HepG2 (cell line): ENCODE data around the gene ARPC1A. TPM values are rescaled to one million over a fixed set of nuclear protein-coding genes. Genes with fewer than 3 reads are reported as not detected.

Experiments used
- ARID2 ChIP-seq: sonication (generic); formaldehyde crosslinking; IDR thresholded peaks from 2 replicates; pipeline ENCODE4 v1.8.1; 2022; ENCODE audit warnings: mild to moderate bottlenecking, missing genetic modification reagents, borderline replicate concordance
- ATF1 ChIP-seq: IDR thresholded peaks from 2 replicates; pipeline ENCODE4 v1.6.1; 2016; ENCODE audit warnings: mild to moderate bottlenecking, control low read depth
- GATAD2A ChIP-seq: IDR thresholded peaks from 2 replicates; pipeline ENCODE4 v1.6.1; 2016
- GZF1 ChIP-seq: sonication (generic); formaldehyde crosslinking; IDR thresholded peaks from 2 replicates; pipeline ENCODE4 v1.5.1; 2020; ENCODE audit warnings: mild to moderate bottlenecking, missing genetic modification reagents
- HES4 ChIP-seq: sonication (generic); formaldehyde crosslinking; IDR thresholded peaks from 2 replicates; pipeline ENCODE4 v1.9.0; 2021; ENCODE audit warnings: mild to moderate bottlenecking, missing genetic modification reagents, borderline replicate concordance
- IRF2 ChIP-seq: IDR thresholded peaks from 2 replicates; pipeline ENCODE4 v1.6.1; 2018; ENCODE audit warnings: missing genetic modification reagents, missing compliant biosample characterization
- KMT2B ChIP-seq: IDR thresholded peaks from 2 replicates; pipeline ENCODE4 v1.6.1; 2016; ENCODE audit warnings: missing genetic modification reagents, missing compliant biosample characterization
- MBNL3 ChIP-seq: fragments of 250-450 bp; sonication (Bioruptor Pico); conservative IDR thresholded peaks from 2 replicates; pipeline ENCODE4 v1.8.0; 2022; ENCODE audit warnings: mild to moderate bottlenecking, inconsistent platforms
- POLR2AphosphoS5 ChIP-seq: IDR thresholded peaks from 2 replicates; pipeline ENCODE4 v1.6.1; 2012; ENCODE audit warnings: low read depth, low read length
- POLR2G ChIP-seq: fragments of 200-400 bp; formaldehyde crosslinking; IDR thresholded peaks from 2 replicates; pipeline ENCODE4 v1.6.1; 2018; ENCODE audit warnings: mild to moderate bottlenecking, low read depth, low read length, moderate library complexity
- SOX5 ChIP-seq: IDR thresholded peaks from 2 replicates; pipeline ENCODE4 v1.6.1; 2016; ENCODE audit warnings: borderline replicate concordance
- XRCC5 ChIP-seq: fragments of 200-400 bp; formaldehyde crosslinking; optimal IDR thresholded peaks from 2 replicates; pipeline ENCODE3; 2017; ENCODE audit warnings: mild to moderate bottlenecking, low read length
- ZNF543 ChIP-seq: sonication (generic); formaldehyde crosslinking; IDR thresholded peaks from 2 replicates; pipeline ENCODE4 v1.4.0; 2020; ENCODE audit warnings: mild to moderate bottlenecking, missing genetic modification reagents
- ZNF772 ChIP-seq: sonication (generic); formaldehyde crosslinking; IDR thresholded peaks from 2 replicates; pipeline ENCODE4 v1.5.0; 2020; ENCODE audit warnings: mild to moderate bottlenecking, missing genetic modification reagents
- ZNF891 ChIP-seq: sonication (generic); formaldehyde crosslinking; IDR thresholded peaks from 2 replicates; pipeline ENCODE4 v1.5.0; 2020; ENCODE audit warnings: mild to moderate bottlenecking, missing genetic modification reagents
- ZSCAN21 ChIP-seq: sonication (generic); formaldehyde crosslinking; IDR thresholded peaks from 2 replicates; pipeline ENCODE4 v1.8.0; 2022; ENCODE audit warnings: mild to moderate bottlenecking, missing genetic modification reagents, moderate library complexity, borderline replicate concordance
- ZSCAN25 ChIP-seq: sonication (generic); formaldehyde crosslinking; IDR thresholded peaks from 2 replicates; pipeline ENCODE4 v1.8.0; 2022; ENCODE audit warnings: mild to moderate bottlenecking, missing genetic modification reagents
- polyA plus RNA-seq, 8 experiments: library from polyadenylated mRNA; depleted of rRNA in 3 of 8; stranded (reverse) in 7 of 8; unstranded in 1 of 8; fragments of >200 nt; fragmentation: Illumina TruSeq in 4 of 8; extraction: Trizol in 4 of 8; gene quantifications; 2 replicates each; pipeline versions ENCODE4 v1.2.1 to v1.2.3, GENCODE V29; 2011 to 2016; ENCODE audit warnings: low read depth in 4 of 8, missing spikeins in 1 of 8, mixed read lengths in 1 of 8; ENCODE audit not compliant: insufficient read depth in 1 of 8
- total RNA-seq, 5 experiments: library from RNA; depleted of rRNA; stranded (reverse); fragments of >200 nt; fragmentation: Illumina TruSeq; extraction: Trizol; gene quantifications; 2 replicates each; pipeline ENCODE4 v1.2.3, GENCODE V29; 2016; ENCODE audit warnings: low read depth in 1 of 5
- TF ChIP-seq, protein P1 (sequence below), 2 experiments: IDR thresholded peaks; 2 replicates each; pipeline ENCODE4 v1.6.1; 2011 to 2012; ENCODE audit warnings: low read length in 2 of 2, borderline replicate concordance in 1 of 2, low read depth in 1 of 2, mild to moderate bottlenecking in 1 of 2, moderate library complexity in 1 of 2
- TF ChIP-seq, protein P2 (sequence below): sonication (generic); formaldehyde crosslinking; IDR thresholded peaks from 2 replicates; pipeline ENCODE4 v1.4.0; 2020; ENCODE audit warnings: missing genetic modification reagents
- TF ChIP-seq, protein P3 (sequence below): sonication (generic); formaldehyde crosslinking; IDR thresholded peaks from 2 replicates; pipeline ENCODE4 v1.5.1; 2020; ENCODE audit warnings: mild to moderate bottlenecking, missing genetic modification reagents

ARPC1A gene
- total and polyA plus RNA-seq, 2 of the 13 experiments (the other 11 are each of a cell fraction or from before 2014, with no cell fraction given): 44.3 to 88.5 TPM

DNA sequence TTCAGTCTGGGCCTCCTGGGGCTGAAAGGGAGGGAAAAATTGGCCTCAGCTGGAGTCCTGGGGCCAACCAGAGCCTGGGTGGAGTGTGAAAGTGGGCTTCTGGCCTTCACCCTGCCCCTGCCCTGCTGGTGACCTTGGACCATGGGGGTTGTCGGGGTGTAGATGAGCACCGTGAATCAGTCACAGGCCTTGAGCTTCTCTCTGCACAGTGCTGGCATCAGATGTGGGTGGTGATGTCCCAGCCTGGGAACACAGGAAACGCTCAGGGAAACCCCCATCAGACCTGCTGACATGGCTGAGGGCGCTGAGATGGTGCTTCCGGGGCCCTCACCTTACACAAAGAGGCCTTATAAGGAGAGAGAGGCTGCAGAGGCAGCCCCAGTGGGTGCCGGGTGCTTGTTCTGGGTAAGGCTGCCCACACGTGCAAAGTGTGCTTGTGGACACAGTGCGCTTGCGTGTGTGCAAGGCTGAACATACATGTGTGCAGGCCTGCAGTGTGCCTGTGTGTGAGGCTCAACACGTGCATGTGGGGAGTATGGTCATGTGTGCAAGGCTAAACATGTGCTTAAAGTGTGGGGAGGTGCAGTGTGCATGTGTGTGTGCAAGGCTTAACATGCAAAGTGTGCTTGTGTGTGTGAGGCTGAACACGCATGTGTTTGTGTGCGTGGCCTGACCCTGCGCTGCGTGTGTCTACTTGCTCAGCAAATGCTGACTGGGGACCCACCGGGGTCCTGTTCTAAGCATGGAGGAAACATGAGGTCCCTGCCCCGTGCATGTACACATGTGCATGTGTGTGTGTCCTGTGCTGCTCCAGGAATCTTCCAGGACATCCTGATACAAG, 55.3 kb downstream of the ARPC1A start (continued):
- TF ChIP-seq, protein P1, sequence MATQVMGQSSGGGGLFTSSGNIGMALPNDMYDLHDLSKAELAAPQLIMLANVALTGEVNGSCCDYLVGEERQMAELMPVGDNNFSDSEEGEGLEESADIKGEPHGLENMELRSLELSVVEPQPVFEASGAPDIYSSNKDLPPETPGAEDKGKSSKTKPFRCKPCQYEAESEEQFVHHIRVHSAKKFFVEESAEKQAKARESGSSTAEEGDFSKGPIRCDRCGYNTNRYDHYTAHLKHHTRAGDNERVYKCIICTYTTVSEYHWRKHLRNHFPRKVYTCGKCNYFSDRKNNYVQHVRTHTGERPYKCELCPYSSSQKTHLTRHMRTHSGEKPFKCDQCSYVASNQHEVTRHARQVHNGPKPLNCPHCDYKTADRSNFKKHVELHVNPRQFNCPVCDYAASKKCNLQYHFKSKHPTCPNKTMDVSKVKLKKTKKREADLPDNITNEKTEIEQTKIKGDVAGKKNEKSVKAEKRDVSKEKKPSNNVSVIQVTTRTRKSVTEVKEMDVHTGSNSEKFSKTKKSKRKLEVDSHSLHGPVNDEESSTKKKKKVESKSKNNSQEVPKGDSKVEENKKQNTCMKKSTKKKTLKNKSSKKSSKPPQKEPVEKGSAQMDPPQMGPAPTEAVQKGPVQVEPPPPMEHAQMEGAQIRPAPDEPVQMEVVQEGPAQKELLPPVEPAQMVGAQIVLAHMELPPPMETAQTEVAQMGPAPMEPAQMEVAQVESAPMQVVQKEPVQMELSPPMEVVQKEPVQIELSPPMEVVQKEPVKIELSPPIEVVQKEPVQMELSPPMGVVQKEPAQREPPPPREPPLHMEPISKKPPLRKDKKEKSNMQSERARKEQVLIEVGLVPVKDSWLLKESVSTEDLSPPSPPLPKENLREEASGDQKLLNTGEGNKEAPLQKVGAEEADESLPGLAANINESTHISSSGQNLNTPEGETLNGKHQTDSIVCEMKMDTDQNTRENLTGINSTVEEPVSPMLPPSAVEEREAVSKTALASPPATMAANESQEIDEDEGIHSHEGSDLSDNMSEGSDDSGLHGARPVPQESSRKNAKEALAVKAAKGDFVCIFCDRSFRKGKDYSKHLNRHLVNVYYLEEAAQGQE (IDR thresholded peaks at IDR 0.05; ENCODE audit: borderline replicate concordance in 1 of 2, low read depth in 1 of 2, low read length in 2 of 2): no peak
- no peak for TF ChIP-seq XRCC5
- TF ChIP-seq, protein P2, sequence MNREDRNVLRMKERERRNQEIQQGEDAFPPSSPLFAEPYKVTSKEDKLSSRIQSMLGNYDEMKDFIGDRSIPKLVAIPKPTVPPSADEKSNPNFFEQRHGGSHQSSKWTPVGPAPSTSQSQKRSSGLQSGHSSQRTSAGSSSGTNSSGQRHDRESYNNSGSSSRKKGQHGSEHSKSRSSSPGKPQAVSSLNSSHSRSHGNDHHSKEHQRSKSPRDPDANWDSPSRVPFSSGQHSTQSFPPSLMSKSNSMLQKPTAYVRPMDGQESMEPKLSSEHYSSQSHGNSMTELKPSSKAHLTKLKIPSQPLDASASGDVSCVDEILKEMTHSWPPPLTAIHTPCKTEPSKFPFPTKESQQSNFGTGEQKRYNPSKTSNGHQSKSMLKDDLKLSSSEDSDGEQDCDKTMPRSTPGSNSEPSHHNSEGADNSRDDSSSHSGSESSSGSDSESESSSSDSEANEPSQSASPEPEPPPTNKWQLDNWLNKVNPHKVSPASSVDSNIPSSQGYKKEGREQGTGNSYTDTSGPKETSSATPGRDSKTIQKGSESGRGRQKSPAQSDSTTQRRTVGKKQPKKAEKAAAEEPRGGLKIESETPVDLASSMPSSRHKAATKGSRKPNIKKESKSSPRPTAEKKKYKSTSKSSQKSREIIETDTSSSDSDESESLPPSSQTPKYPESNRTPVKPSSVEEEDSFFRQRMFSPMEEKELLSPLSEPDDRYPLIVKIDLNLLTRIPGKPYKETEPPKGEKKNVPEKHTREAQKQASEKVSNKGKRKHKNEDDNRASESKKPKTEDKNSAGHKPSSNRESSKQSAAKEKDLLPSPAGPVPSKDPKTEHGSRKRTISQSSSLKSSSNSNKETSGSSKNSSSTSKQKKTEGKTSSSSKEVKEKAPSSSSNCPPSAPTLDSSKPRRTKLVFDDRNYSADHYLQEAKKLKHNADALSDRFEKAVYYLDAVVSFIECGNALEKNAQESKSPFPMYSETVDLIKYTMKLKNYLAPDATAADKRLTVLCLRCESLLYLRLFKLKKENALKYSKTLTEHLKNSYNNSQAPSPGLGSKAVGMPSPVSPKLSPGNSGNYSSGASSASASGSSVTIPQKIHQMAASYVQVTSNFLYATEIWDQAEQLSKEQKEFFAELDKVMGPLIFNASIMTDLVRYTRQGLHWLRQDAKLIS (CRISPR knock-in tag): no peak
- TF ChIP-seq ARID2 (CRISPR knock-in tag): no peak
- no peak for TF ChIP-seq IRF2 (CRISPR knock-in tag)
- TF ChIP-seq POLR2AphosphoS5: no peak
- TF ChIP-seq ZSCAN25 (CRISPR knock-in tag): no peak
- no peak for TF ChIP-seq GATAD2A (CRISPR knock-in tag)
- no peak for TF ChIP-seq GZF1 (CRISPR knock-in tag)
- no peak for TF ChIP-seq ATF1 (CRISPR knock-in tag)
- TF ChIP-seq KMT2B (CRISPR knock-in tag): no peak
- TF ChIP-seq SOX5: no peak
- TF ChIP-seq ZSCAN21 (CRISPR knock-in tag): 0 out of 2 replicates have a peak, but pooled peaks have one; percentile 26
- TF ChIP-seq MBNL3: no peak
- TF ChIP-seq POLR2G: no peak
- TF ChIP-seq, protein P3, sequence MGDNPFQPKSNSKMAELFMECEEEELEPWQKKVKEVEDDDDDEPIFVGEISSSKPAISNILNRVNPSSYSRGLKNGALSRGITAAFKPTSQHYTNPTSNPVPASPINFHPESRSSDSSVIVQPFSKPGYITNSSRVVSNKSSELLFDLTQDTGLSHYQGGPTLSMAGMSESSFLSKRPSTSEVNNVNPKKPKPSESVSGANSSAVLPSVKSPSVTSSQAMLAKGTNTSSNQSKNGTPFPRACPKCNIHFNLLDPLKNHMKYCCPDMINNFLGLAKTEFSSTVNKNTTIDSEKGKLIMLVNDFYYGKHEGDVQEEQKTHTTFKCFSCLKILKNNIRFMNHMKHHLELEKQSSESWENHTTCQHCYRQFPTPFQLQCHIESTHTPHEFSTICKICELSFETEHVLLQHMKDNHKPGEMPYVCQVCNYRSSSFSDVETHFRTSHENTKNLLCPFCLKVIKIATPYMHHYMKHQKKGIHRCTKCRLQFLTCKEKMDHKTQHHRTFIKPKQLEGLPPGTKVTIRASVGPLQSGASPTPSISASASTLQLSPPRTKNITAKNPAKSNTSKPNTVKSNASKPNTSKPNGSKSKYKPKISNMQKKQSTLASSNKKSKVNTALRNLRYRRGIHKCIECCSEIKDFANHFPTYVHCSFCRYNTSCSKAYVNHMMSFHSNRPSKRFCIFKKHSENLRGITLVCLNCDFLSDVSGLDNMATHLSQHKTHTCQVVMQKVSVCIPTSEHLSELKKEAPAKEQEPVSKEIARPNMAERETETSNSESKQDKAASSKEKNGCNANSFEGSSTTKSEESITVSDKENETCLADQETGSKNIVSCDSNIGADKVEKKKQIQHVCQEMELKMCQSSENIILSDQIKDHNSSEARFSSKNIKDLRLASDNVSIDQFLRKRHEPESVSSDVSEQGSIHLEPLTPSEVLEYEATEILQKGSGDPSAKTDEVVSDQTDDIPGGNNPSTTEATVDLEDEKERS: no peak
- no peak for TF ChIP-seq HES4 (CRISPR knock-in tag)
- TF ChIP-seq ZNF772 (CRISPR knock-in tag): no peak
- TF ChIP-seq ZNF891 (CRISPR knock-in tag): no peak; the same call in 1 of the 2 replicates
- TF ChIP-seq ZNF543 (CRISPR knock-in tag): 0 out of 2 replicates have a peak, but pooled peaks have one; percentile 10
